Epidermal melanocyte (primary cell): Measurements from ENCODE around the gene HOXA11.

ENCODE experiments used
- DNase-seq: peaks from one replicate; pipeline ENCODE4 v3.0.0; 2011; ENCODE audit warnings: low spot score; ENCODE audit not compliant: insufficient read length

The HOXA11 gene

DNA sequence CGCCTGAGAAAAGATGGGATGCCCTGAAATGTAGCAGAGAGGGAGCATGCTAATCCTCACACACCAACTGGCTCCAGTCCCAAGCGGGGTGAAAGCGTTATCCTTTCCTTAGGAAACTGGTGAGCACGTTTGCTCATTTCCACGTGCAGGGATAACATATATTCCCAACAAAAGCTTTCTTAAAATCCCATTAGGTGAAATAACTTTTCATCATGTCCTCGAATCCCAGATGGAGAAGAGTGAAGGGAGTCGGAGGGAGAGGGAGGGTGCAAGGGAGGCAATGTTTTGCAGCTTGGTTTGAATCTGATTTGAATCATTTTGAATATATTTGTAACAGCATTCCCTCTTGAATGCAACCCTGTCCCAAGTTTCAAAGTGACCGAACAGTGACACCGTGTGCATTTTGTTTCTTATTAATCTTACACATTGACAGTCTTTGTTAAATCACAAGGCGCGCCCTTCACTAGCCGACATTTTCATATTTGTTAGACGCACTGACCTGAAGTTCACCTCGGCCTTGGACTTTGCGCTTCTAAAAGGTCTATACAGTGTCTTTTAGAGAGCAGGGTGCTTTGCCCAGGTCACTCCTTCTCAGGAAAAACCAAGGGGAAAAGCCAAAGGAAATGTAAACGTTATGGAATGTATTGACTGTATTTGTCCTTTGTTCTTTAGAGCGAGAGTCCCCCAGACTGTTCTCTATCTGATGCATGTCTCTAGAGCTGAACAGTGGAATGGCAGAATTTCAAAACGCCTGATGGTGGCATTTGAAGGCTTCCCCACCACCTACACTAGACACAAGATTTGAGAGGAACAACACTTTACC, 51.4 kb downstream of the HOXA11 start:
- DNase-seq = no peak

GRCh38 chr7:27132978-27133377, 52.1 kb downstream of the HOXA11 start:
- DNase-seq = no peak

GRCh38 chr7:27132214-27132613, 52.8 kb downstream of the HOXA11 start:
- no peak for DNase-seq

- DNase-seq = no peak
Observed at GRCh38 chr7:27131390-27131819, 53.6 kb downstream of the HOXA11 start.
